IPS-20b (cell line): ENCODE measurements around the gene TENM4.

Experiments
- H3K27ac ChIP-seq: one replicate; pipeline ENCODE4 v1.5.1; 2013; ENCODE audit warnings: low read length
- H3K27me3 ChIP-seq: 2 replicates; pipeline ENCODE4 v1.6.1; 2013; ENCODE audit warnings: mild to moderate bottlenecking, low read length, inconsistent platforms; ENCODE audit not compliant: insufficient read depth
- H3K36me3 ChIP-seq: 2 replicates; pipeline ENCODE4 v1.6.1; 2013; ENCODE audit warnings: low read depth, mild to moderate bottlenecking, inconsistent platforms, low read length, moderate library complexity; ENCODE audit not compliant: insufficient read depth
- H3K4me1 ChIP-seq: 2 replicates; pipeline ENCODE4 v1.6.1; 2013; ENCODE audit warnings: mild to moderate bottlenecking, control low read depth, inconsistent platforms, low read length, moderate library complexity; ENCODE audit not compliant: insufficient read depth
- H3K4me3 ChIP-seq: 2 replicates; pipeline ENCODE4 v1.5.1; 2013; ENCODE audit warnings: mild to moderate bottlenecking, low read length, inconsistent platforms
- H3K9ac ChIP-seq: 2 replicates; pipeline ENCODE4 v1.6.1; 2013; ENCODE audit warnings: low read depth, mild to moderate bottlenecking, inconsistent platforms, low read length, moderate library complexity
- H3K9me3 ChIP-seq: 2 replicates; pipeline ENCODE4 v1.6.1; 2013; ENCODE audit warnings: mild to moderate bottlenecking, low read depth, low read length, inconsistent platforms; ENCODE audit not compliant: insufficient read depth

TENM4 gene

DNA sequence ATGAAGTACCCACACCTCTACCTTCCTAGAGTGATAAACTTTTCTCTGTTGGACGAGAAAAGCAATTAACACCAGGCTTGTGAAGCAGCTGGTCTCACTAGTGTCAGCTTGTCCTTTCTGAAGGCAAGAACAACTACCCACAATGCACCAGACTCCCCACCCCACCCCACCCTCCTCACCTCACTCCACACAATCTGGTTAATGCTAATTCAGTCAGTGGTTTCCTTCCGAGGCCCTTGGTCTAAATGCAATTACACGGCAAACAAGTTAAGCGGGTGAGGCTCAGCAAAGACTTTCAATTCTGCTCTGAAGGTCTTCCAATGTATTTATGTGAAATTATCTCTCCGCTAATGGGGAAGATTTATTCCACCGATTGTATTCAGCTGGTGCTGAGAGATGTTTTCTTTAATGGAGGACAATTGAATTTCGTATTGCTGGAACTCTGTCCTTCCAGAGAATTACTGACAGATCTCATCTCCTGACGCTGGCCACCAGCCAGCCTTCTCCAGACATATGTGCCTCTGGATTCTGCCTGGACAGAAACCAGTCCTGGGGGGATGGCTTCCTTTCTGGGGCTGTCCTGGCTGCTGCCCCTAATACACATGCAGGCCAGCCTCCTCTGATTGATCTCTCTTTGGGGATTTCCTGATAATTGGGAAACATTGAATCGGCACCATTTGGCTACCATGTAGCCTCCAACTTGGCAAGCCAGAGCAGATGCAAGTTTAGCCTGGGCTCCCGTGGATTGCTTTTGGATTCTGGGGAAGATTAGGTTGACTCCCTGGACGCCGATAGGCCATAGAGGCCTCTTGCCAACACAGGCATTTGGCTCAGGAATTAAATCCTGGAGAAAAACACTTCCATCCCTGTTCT is 700.4 kb downstream of the TENM4 start:
- no peaks in the 10 kb centered on the region for H3K4me1 ChIP-seq
- H3K4me3 ChIP-seq: no peak overlapping the region
- H3K9ac ChIP-seq: no peak overlapping the region
- no peaks in the 10 kb centered on the region for H3K27me3 ChIP-seq
- no peaks in the 10 kb centered on the region for H3K9me3 ChIP-seq
- no peaks in the 10 kb centered on the region for H3K36me3 ChIP-seq
- no peak overlapping the region for H3K27ac ChIP-seq

DNA sequence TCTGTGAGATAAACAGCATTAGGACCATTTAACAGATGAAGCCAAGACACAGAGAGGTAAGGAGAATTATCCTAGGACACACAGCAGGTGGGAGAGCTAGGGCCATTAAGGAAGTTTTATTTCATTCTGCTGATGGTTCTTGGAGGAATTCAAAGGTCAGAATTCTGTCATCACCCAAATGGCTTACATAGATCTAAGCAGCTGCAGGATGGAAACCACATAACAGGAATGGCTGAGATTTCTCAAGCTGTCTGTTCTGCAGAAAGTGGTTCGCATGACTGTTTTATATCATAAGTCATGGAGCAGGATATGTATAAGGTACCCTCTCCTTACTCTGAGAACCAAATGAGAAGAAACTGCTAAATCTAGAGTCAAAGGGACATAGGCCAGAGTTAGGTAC is 702.9 kb downstream of the TENM4 start:
- Histone ChIP-seq H3K9me3 (no peaks in the 10 kb centered on the region), H3K4me1 (no peaks in the 10 kb centered on the region), H3K27me3 (no peaks in the 10 kb centered on the region), H3K4me3 (no peak overlapping the region), H3K9ac (no peak overlapping the region), H3K36me3 (no peaks in the 10 kb centered on the region), H3K27ac (no peak overlapping the region)

DNA sequence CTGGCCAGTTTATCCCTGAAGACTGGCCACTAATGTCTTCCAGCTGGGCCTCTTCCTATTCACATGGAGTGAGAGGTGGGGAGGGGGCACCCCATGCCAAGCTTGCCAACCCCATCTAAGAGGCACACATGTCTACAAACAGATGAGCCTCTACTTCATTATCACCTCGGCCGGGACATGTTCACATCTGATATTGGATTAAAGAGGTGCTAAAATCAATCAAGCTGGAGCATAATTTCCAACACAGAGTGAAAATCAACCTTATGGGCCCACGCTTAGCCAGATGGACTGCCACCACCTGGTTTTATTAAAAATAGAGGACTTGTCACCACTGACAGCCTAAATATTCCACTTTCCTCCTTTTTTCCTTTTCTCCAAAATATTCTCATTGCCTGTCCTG is 703.5 kb downstream of the TENM4 start:
- Histone ChIP-seq H3K27ac (no peak overlapping the region), H3K4me1 (no peaks in the 10 kb centered on the region), H3K27me3 (no peaks in the 10 kb centered on the region), H3K4me3 (no peak overlapping the region), H3K9me3 (no peaks in the 10 kb centered on the region), H3K36me3 (no peaks in the 10 kb centered on the region), H3K9ac (no peak overlapping the region)

DNA sequence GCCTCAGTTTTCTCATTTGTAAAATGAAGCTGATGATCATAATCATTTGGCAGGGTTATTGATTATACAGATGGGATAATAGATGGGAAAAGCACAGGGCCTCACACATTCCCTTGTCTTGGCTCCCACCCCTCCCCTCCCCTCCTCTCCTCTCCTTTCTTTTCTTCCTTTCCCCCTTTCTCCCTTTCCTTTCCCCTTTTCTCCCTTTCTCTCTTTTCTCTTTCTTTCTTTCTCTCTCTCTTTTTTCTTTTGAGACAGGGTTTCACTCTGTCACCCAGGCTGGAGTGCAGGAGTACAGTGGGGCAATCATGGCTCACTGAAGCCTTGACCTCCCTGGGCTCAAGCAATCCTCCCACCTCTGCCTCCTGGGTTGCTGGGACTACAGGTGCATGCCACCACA is 705.1 kb downstream of the TENM4 start:
- Histone ChIP-seq H3K27ac (no peak overlapping the region), H3K4me1 (no peaks in the 10 kb centered on the region), H3K4me3 (no peak overlapping the region), H3K9me3 (no peaks in the 10 kb centered on the region), H3K9ac (no peak overlapping the region), H3K36me3 (no peaks in the 10 kb centered on the region; the same call in 1 of the 2 replicates), H3K27me3 (no peaks in the 10 kb centered on the region)

DNA sequence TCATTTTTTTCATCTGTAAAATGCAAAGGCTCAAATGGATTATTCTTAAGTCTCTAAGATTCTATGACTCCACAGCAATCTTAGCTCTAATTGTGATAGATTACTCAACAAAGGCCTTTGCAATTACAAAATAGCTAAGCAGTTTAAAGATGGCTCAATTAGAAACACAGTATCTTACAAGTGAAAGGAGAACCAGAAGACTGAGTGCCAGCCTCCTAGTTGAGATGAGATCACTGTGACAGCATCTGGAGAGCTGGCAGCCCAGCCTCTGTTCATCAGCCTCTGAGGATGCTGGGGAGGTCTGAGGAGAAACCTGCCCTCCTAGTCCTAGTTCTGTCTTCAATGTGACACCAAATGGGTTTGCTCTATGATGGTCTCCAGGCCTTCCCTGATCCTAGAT is 707.8 kb downstream of the TENM4 start:
- H3K36me3 ChIP-seq: no peaks in the 10 kb centered on the region; the same call in 1 of the 2 replicates
- no peak overlapping the region for H3K9ac ChIP-seq
- H3K27me3 ChIP-seq: no peaks in the 10 kb centered on the region
- no peak overlapping the region for H3K4me3 ChIP-seq
- no peaks in the 10 kb centered on the region for H3K9me3 ChIP-seq
- H3K27ac ChIP-seq: no peak overlapping the region
- no peaks in the 10 kb centered on the region for H3K4me1 ChIP-seq

DNA sequence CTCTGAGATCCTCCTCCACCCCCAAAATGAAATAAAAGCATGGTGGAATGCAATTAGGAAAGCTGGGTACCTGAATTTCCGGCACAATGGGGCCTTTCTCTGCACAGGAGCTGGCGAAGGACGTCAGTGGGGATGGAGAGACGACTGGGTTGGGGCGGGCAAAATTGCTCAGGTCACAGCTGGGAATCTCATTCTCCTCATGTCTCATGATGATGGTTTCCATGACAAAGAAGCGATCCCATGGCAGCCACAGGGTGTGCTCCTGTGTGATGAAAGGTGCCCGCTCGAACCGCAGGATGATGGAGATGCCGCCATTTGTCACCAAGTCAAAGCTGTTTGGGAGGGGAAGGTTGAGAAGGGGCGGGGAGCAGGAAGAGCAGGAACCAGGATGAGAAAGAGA is 708.6 kb downstream of the TENM4 start:
- H3K36me3 ChIP-seq: no peaks in the 10 kb centered on the region; the same call in 1 of the 2 replicates
- no peak overlapping the region for H3K27ac ChIP-seq
- H3K27me3 ChIP-seq: no peaks in the 10 kb centered on the region
- no peaks in the 10 kb centered on the region for H3K4me1 ChIP-seq
- no peak overlapping the region for H3K4me3 ChIP-seq
- H3K9ac ChIP-seq: no peak overlapping the region
- no peaks in the 10 kb centered on the region for H3K9me3 ChIP-seq

DNA sequence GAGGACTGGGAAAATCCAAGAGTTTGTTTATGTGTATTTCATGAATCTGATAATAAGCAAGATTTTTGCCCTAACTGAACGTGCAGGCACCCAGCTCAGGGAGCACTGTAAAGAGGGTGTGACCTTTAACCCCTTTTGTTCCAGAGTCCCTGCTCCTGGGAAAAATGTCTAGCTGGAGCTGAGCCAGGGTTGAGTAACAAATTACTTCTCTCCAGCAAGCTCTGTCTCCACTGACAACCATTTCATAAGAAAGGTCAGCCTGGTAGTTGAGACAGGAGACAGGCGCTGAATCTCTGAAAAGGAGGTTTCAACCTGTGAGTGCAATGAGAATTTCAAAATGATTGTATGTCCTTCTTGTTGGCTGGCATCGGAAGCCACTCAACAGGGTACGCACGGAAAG is 709.8 kb downstream of the TENM4 start:
- Histone ChIP-seq H3K4me1 (no peaks in the 10 kb centered on the region), H3K27ac (no peak overlapping the region), H3K36me3 (no peaks in the 10 kb centered on the region; the same call in 1 of the 2 replicates), H3K27me3 (no peaks in the 10 kb centered on the region), H3K4me3 (no peak overlapping the region), H3K9me3 (no peaks in the 10 kb centered on the region), H3K9ac (no peak overlapping the region)

DNA sequence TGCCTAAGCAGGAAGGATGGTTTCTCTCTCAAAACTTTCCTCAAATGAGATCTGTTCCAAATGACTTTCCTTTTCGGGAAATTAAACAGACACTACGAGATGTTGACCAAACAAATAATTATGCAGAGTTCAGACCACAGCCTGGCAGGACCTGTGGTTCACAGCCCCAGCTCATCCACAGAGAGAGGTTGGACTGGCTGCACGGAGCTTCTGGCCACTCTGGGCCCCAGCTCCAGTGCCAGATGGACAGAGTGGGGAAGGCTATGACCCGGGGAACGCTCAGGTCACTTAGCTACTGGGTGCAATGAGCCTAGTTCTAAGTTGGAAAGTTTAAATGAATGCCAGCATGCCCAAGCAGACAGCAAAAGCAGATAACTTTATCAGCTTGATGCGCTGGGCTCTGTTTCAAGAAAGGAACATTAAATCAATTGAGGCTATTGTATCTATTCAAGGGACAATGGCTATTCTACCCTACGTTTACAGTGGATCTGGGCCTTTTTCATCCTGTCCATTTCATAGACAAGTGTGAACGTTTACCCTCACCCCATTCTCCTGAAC is 710.5 kb downstream of the TENM4 start:
- Histone ChIP-seq H3K4me3 (no peak overlapping the region), H3K4me1 (no peaks in the 10 kb centered on the region), H3K27ac (no peak overlapping the region), H3K9ac (no peak overlapping the region), H3K27me3 (no peaks in the 10 kb centered on the region), H3K9me3 (no peaks in the 10 kb centered on the region), H3K36me3 (no peaks in the 10 kb centered on the region; the same call in 1 of the 2 replicates)

DNA sequence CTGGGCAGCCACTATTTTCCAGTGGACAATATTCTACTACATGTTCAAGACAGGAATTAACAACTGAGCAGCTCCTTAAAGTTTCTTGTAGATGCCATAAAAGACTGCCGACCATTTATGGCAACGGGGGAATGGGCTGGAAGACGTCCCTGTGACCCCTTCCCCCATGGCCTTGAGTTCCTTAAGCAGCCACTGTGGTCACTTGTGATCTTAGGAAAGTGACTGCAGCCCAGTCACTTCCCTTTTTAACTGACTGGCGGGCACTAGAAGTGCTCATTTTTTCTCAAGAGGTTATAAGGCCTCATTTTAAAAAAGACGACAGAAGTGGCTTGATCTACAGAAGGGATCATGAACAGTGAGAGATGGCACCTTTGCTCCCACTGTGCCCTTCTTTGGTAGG is 713.0 kb downstream of the TENM4 start:
- Histone ChIP-seq H3K9me3 (no peaks in the 10 kb centered on the region), H3K4me3 (no peak overlapping the region), H3K27me3 (no peaks in the 10 kb centered on the region), H3K9ac (no peak overlapping the region), H3K27ac (no peak overlapping the region), H3K4me1 (no peaks in the 10 kb centered on the region), H3K36me3 (no peaks in the 10 kb centered on the region; the same call in 1 of the 2 replicates)

DNA sequence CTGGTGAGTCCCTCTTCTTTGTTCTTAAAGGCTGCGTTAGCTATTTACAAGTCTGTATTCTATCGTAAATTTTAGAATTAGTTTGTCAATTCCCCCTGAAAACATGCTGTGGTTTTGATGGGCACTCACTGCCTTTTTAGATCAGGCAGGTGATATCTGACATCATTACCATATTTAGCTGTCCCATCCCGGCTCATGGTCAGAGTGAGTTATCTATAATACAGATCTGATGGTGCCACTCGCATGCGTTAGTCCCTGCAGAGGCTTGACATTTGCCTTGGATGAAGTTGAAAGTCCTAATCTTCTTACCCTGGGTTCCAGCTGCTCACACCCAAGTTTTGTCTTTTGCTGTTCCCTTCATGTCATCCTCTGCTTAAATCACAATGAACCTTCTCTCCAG is 715.6 kb downstream of the TENM4 start:
- H3K27me3 ChIP-seq: no peaks in the 10 kb centered on the region
- no peaks in the 10 kb centered on the region for H3K9me3 ChIP-seq
- no peaks in the 10 kb centered on the region for H3K36me3 ChIP-seq
- H3K27ac ChIP-seq: no peak overlapping the region
- H3K4me3 ChIP-seq: no peak overlapping the region
- H3K4me1 ChIP-seq: no peaks in the 10 kb centered on the region
- H3K9ac ChIP-seq: no peak overlapping the region

DNA sequence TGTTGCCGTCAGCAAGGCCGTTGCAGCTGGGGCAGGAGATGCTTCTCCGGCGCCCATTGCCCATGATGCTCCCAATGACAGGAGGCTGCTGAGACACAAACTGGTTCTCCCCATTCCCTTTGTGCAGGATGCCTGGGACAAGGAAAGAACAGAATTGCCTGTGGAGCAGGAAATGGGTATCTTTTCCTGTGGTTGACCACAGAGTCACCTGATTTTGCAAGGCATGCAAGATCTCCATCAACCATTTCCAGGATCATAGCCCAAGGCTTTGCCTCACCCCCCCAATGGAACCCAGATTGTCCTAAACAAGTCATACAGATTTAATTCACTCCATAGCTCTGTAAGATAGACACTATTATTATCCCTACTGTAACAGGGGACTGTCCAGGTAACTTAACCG is 718.0 kb downstream of the TENM4 start:
- Histone ChIP-seq H3K27me3 (no peaks in the 10 kb centered on the region), H3K4me1 (no peaks in the 10 kb centered on the region), H3K36me3 (no peaks in the 10 kb centered on the region), H3K27ac (no peak overlapping the region), H3K4me3 (no peak overlapping the region), H3K9ac (no peak overlapping the region), H3K9me3 (no peaks in the 10 kb centered on the region)

DNA sequence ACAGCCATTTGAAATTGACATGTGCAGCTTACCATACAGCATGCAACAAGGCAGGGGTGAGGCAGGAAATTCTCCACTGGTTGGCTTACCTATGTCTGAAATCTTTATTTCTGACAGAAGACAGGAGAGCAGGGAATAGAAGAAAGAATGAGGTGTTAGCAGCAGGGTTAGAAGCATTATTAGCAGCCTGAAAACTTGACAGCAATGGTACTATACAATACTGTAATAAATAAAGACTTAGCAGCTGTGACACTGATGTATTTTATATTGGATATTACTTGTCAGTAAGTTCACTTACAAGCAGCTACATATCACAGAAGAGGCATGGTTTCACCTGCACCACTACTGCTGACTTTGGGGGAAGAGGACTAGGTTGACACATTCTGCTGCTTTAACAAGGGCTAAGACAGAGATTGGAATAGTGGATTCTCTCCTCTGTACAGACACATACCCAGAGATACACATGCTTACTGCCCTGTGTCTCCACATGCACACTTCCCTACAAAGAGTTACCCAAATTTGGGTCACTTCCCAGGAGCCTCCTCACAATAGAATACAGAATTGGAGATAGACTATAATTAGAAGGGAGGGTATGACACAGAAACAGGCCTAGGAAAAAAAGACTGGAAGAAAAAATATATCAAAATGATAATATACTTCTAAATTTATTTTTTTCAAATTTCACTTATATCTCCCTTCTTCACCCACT is 720.4 kb downstream of the TENM4 start:
- Histone ChIP-seq H3K9ac (no peak overlapping the region), H3K27me3 (no peaks in the 10 kb centered on the region), H3K36me3 (no peaks in the 10 kb centered on the region), H3K4me3 (no peak overlapping the region), H3K9me3 (no peaks in the 10 kb centered on the region), H3K4me1 (no peaks in the 10 kb centered on the region), H3K27ac (no peak overlapping the region)
